HCT116 (cell line): ENCODE data around the gene GATAD2A. TPM values are rescaled to one million over a fixed set of nuclear protein-coding genes. Genes with fewer than 3 reads are reported as not detected.

Source experiments
- ATAC-seq: fragments of 200-7000 bp; cut with Tn5 transposase; 2 replicates; pipeline ENCODE4 v1.9.1; 2020; ENCODE audit warnings: mild to moderate bottlenecking, moderate library complexity
- BruUV-seq: library from RNA; stranded (reverse); fragments of 400-500 nt; replicated peaks from 2 replicates; lab custom pipeline; 2021; lab: Mats Ljungman, UMichigan
- CTCF ChIA-PET: fragments of 300-600 bp; sonication (Branson Sonifier 250); formaldehyde crosslinking; loops from one replicate; lab custom pipeline; 2021; ENCODE audit warnings: antibody characterized with exemption; lab: Charles Lee
- POLR2A ChIA-PET: fragments of 300-600, 350-600 bp; sonication (Branson Sonifier 250); formaldehyde crosslinking; loops from one replicate; lab custom pipeline; 2021; ENCODE audit warnings: antibody characterized with exemption; lab: Charles Lee
- RAD21 ChIA-PET, 2 experiments: fragments of 300-600 bp; sonication (Branson Sonifier 250); formaldehyde crosslinking; loops; one replicate each; lab custom pipeline; 2023; ENCODE audit warnings: low total read pairs in 2 of 2; ENCODE audit not compliant: uncharacterized antibody in 2 of 2, unreplicated experiment in 2 of 2, low non-redundant PET in 1 of 2; lab: Charles Lee
- DNase-seq: peaks from one replicate; pipeline ENCODE4 v3.0.0-alpha.2; 2010; ENCODE audit warnings: low read depth, low spot score
- H2AFZ ChIP-seq: fragments of 200-600 bp; shearing (Covaris generic), sonication (generic); 2 replicates; pipeline ENCODE4 v1.6.1; 2017; ENCODE audit warnings: low read depth, mixed run types, mixed read lengths, antibody characterized with exemption, low read length; ENCODE audit not compliant: poor library complexity, severe bottlenecking
- H3K27ac ChIP-seq: 2 replicates; pipeline ENCODE4 v1.5.1; 2012; ENCODE audit warnings: low read depth, low read length
- H3K27me3 ChIP-seq: fragments of 200-600 bp; sonication (generic); 2 replicates; pipeline ENCODE4 v1.6.1; 2016; ENCODE audit warnings: mixed run types, low read length, mixed read lengths; ENCODE audit not compliant: insufficient read depth
- H3K36me3 ChIP-seq, 2 experiments: fragments of 200-500 bp in 1 of 2; fragments of 200-600 bp in 1 of 2; sonication (Bioruptor generic) in 1 of 2; sonication (generic) in 1 of 2; 2 replicates each; pipeline versions ENCODE4 v1.5.1 to v1.6.1; 2014 to 2016; ENCODE audit warnings: low read length in 2 of 2, inconsistent platforms in 1 of 2, mixed read lengths in 1 of 2, mixed run types in 1 of 2; ENCODE audit not compliant: insufficient read depth in 2 of 2, control insufficient read depth in 1 of 2
- H3K4me1 ChIP-seq, 2 experiments: fragments of 200-600 bp in 1 of 2; sonication (generic) in 1 of 2; 2 replicates each; pipeline versions ENCODE4 v1.5.1 to v1.6.1; 2012 to 2017; ENCODE audit warnings: low read length in 2 of 2, inconsistent platforms in 1 of 2, mild to moderate bottlenecking in 1 of 2, mixed read lengths in 1 of 2, mixed run types in 1 of 2, moderate library complexity in 1 of 2; ENCODE audit not compliant: insufficient read depth in 2 of 2, control insufficient read depth in 1 of 2
- H3K4me2 ChIP-seq: fragments of 200-600 bp; sonication (generic); 2 replicates; pipeline ENCODE4 v1.6.1; 2017; ENCODE audit warnings: mixed run types, low read length, mixed read lengths
- H3K4me3 ChIP-seq, 2 experiments: fragments of 200-600 bp in 1 of 2; sonication (generic) in 1 of 2; replicated peaks in 1 of 2; 2 replicates each; pipeline ENCODE4 v1.5.1; 2011 to 2016; ENCODE audit warnings: low read length in 2 of 2, control low read depth in 1 of 2, low read depth in 1 of 2, mild to moderate bottlenecking in 1 of 2, mixed read lengths in 1 of 2, mixed run types in 1 of 2
- H3K79me2 ChIP-seq: fragments of 200-600 bp; sonication (generic); 2 replicates; pipeline ENCODE4 v1.6.1; 2017; ENCODE audit warnings: mild to moderate bottlenecking, mixed run types, low read length, moderate library complexity, mixed read lengths; ENCODE audit not compliant: insufficient read depth
- H3K9ac ChIP-seq: fragments of 200-600 bp; sonication (generic); 2 replicates; pipeline ENCODE4 v1.6.1; 2016; ENCODE audit warnings: low read length, mixed read lengths
- H3K9me2 ChIP-seq: fragments of 200-600 bp; sonication (generic), shearing (Covaris generic); 2 replicates; pipeline ENCODE4 v1.6.1; 2017; ENCODE audit warnings: mixed run types, mild to moderate bottlenecking, moderate library complexity; ENCODE audit not compliant: insufficient read depth
- H3K9me3 ChIP-seq, 2 experiments: fragments of 200-500 bp in 1 of 2; fragments of 200-600 bp in 1 of 2; sonication (Bioruptor generic) in 1 of 2; sonication (generic) in 1 of 2; 2 replicates each; pipeline ENCODE4 v1.6.1; 2014 to 2017; ENCODE audit warnings: low read length in 2 of 2, mixed read lengths in 2 of 2, inconsistent platforms in 1 of 2, low read depth in 1 of 2, mild to moderate bottlenecking in 1 of 2, mixed run types in 1 of 2, moderate library complexity in 1 of 2; ENCODE audit not compliant: control insufficient read depth in 1 of 2, insufficient read depth in 1 of 2
- H4K20me1 ChIP-seq: fragments of 200-600 bp; sonication (generic), shearing (Covaris generic); 2 replicates; pipeline ENCODE4 v1.6.1; 2017; ENCODE audit warnings: mixed run types, mild to moderate bottlenecking, moderate library complexity; ENCODE audit not compliant: insufficient read depth
- EGR1 ChIP-seq: IDR thresholded peaks from 2 replicates; pipeline ENCODE4 v1.6.1; 2012; ENCODE audit warnings: low read depth
- EZH2 ChIP-seq: fragments of 200-600 bp; sonication (generic); IDR thresholded peaks from 2 replicates; pipeline ENCODE4 v1.6.1; 2017; ENCODE audit warnings: antibody characterized with exemption, mixed run types
- EZH2phosphoT487 ChIP-seq: fragments of 200-600 bp; IDR thresholded peaks from 2 replicates; pipeline ENCODE4 v1.6.1; 2018; ENCODE audit warnings: antibody characterized with exemption, borderline replicate concordance
- FOSL1 ChIP-seq: IDR thresholded peaks from 2 replicates; pipeline ENCODE4 v1.6.1; 2012; ENCODE audit warnings: low read depth
- JUND ChIP-seq: IDR thresholded peaks from 2 replicates; pipeline ENCODE4 v1.6.1; 2012
- POLR2A ChIP-seq: IDR thresholded peaks from 2 replicates; pipeline ENCODE4 v1.7.0; 2011; ENCODE audit warnings: borderline replicate concordance; ENCODE audit not compliant: insufficient read depth, insufficient read length; ENCODE audit errors: extremely low read depth
- RAD21 ChIP-seq: IDR thresholded peaks from 2 replicates; pipeline ENCODE4 v1.6.1; 2012; ENCODE audit warnings: low read depth, mild to moderate bottlenecking
- SIN3A ChIP-seq: IDR thresholded peaks from 2 replicates; pipeline ENCODE4 v1.6.1; 2012; ENCODE audit warnings: low read depth
- SP1 ChIP-seq: IDR thresholded peaks from 2 replicates; pipeline ENCODE4 v1.6.1; 2012; ENCODE audit warnings: low read depth
- YY1 ChIP-seq: IDR thresholded peaks from 2 replicates; pipeline ENCODE4 v1.6.1; 2011; ENCODE audit warnings: low read length, low read depth, moderate library complexity, mild to moderate bottlenecking; ENCODE audit not compliant: insufficient replicate concordance; ENCODE audit errors: extremely low read depth
- ZNF274 ChIP-seq: fragments of 200-500 bp; sonication (Bioruptor generic); IDR thresholded peaks from 2 replicates; pipeline ENCODE4 v1.6.1; 2014; ENCODE audit warnings: mild to moderate bottlenecking, low read depth, low read length, inconsistent platforms
- intact Hi-C: fragments of 100-400 bp; cut with micrococcal nuclease; formaldehyde crosslinking; loops from 2 replicates; pipeline ENCODE4 v1.10.0; 2022
- total RNA-seq: library from RNA; stranded (reverse); gene quantifications from one replicate; pipeline ENCODE4 v1.2.1, GENCODE V29; 2021; ENCODE audit not compliant: unreplicated experiment
- TF ChIP-seq, protein P1 (sequence below): IDR thresholded peaks from 2 replicates; pipeline ENCODE4 v1.6.1; 2012
- TF ChIP-seq, protein P2 (sequence below): IDR thresholded peaks from 2 replicates; pipeline ENCODE4 v1.6.1; 2011; ENCODE audit warnings: mild to moderate bottlenecking, low read length, moderate library complexity; ENCODE audit not compliant: insufficient replicate concordance; ENCODE audit errors: extremely low read depth

GATAD2A gene
- total RNA-seq, 1 experiment from 2014 or later, result 130 TPM

GRCh38 chr19:19457671-19458070 is 52.2 kb downstream of the GATAD2A start:
- no peaks in the 10 kb centered on the region for H3K9me3 ChIP-seq
- H3K27ac ChIP-seq, result no peak overlapping the region
- BruUV-seq, result no TSS peak
- no peak overlapping the region for H3K9ac ChIP-seq
- no peak overlapping the region for H2AFZ ChIP-seq
- no peak overlapping the region for H3K4me2 ChIP-seq
- no peaks in the 10 kb centered on the region for H3K27me3 ChIP-seq
- ATAC-seq, result no peak
- peaks cover 10% of the 10 kb centered on the region; the same call in 1 of the 2 replicates for H4K20me1 ChIP-seq
- intact Hi-C loops, result no loop called here
- no peak overlapping the region for H3K4me3 ChIP-seq
- H3K4me1 ChIP-seq, result peaks cover 0 to 10% of the 10 kb centered on the region in 2 experiments; a peak in 1 of 4 replicates
- TF ChIP-seq EZH2, result no peak
- TF ChIP-seq JUND, result no peak
- TF ChIP-seq POLR2A, result no peak
- TF ChIP-seq RAD21, result no peak
- TF ChIP-seq EZH2phosphoT487, result no peak
- no peak for TF ChIP-seq SP1
- TF ChIP-seq SIN3A, result no peak
- no peak for TF ChIP-seq EGR1
- TF ChIP-seq YY1, result no peak
- no peak for TF ChIP-seq ZNF274
- TF ChIP-seq, protein P1, sequence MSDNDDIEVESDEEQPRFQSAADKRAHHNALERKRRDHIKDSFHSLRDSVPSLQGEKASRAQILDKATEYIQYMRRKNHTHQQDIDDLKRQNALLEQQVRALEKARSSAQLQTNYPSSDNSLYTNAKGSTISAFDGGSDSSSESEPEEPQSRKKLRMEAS, result no peak
- TF ChIP-seq FOSL1, result no peak
- TF ChIP-seq, protein P2, sequence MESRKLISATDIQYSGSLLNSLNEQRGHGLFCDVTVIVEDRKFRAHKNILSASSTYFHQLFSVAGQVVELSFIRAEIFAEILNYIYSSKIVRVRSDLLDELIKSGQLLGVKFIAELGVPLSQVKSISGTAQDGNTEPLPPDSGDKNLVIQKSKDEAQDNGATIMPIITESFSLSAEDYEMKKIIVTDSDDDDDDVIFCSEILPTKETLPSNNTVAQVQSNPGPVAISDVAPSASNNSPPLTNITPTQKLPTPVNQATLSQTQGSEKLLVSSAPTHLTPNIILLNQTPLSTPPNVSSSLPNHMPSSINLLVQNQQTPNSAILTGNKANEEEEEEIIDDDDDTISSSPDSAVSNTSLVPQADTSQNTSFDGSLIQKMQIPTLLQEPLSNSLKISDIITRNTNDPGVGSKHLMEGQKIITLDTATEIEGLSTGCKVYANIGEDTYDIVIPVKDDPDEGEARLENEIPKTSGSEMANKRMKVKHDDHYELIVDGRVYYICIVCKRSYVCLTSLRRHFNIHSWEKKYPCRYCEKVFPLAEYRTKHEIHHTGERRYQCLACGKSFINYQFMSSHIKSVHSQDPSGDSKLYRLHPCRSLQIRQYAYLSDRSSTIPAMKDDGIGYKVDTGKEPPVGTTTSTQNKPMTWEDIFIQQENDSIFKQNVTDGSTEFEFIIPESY, result no peak
- DNase-seq, result no peak
- POLR2A ChIA-PET, result no interaction called here
- CTCF ChIA-PET, result no interaction called here
- no peaks in the 10 kb centered on the region for H3K36me3 ChIP-seq
- no peaks in the 10 kb centered on the region for H3K9me2 ChIP-seq
- RAD21 ChIA-PET, result no interaction called here
- H3K79me2 ChIP-seq, result peaks cover 99% of the 10 kb centered on the region
